SK-N-SH treated with all-trans-retinoic acid at 6 μM for 48 hours (cell line): Measurements from ENCODE around the gene HTT.

Source experiments
- ARNTL ChIP-seq: fragments of 450-650 bp; formaldehyde crosslinking; IDR thresholded peaks from 2 replicates; pipeline ENCODE4 v1.5.0; 2020; ENCODE audit warnings: low read depth, mild to moderate bottlenecking, moderate library complexity, borderline replicate concordance
- PPARA ChIP-seq: fragments of 250-450 bp; sonication (Bioruptor Pico); IDR thresholded peaks from 2 replicates; pipeline ENCODE4 v1.5.0; 2020; ENCODE audit warnings: mild to moderate bottlenecking, borderline replicate concordance
- RARB ChIP-seq: fragments of 250-450 bp; sonication (Bioruptor Pico); IDR thresholded peaks from 2 replicates; pipeline ENCODE4 v1.8.0; 2021; ENCODE audit warnings: mild to moderate bottlenecking, moderate library complexity
- TCF4 ChIP-seq: fragments of 250-450 bp; sonication (Bioruptor Pico); IDR thresholded peaks from 2 replicates; pipeline ENCODE4 v1.8.0; 2021; ENCODE audit warnings: mild to moderate bottlenecking, moderate library complexity, borderline replicate concordance
- TOX ChIP-seq: fragments of 250-450 bp; sonication (Bioruptor Pico); IDR thresholded peaks from 2 replicates; pipeline ENCODE4 v1.8.0; 2021; ENCODE audit warnings: mild to moderate bottlenecking, moderate library complexity, borderline replicate concordance
- ZC3H10 ChIP-seq: fragments of 250-450 bp; sonication (Bioruptor Pico); IDR thresholded peaks from 2 replicates; pipeline ENCODE4 v1.5.1; 2021; ENCODE audit warnings: mild to moderate bottlenecking, moderate library complexity
- ZFP30 ChIP-seq: fragments of 450-650 bp; formaldehyde crosslinking; IDR thresholded peaks from 2 replicates; pipeline ENCODE4 v1.5.0; 2022; ENCODE audit warnings: mild to moderate bottlenecking, moderate library complexity
- ZNF8 ChIP-seq: fragments of 450-650 bp; formaldehyde crosslinking; IDR thresholded peaks from 2 replicates; pipeline ENCODE4 v1.5.0; 2020; ENCODE audit warnings: mild to moderate bottlenecking, moderate library complexity
- TF ChIP-seq, protein P1 (sequence below): fragments of 250-450 bp; sonication (Bioruptor Pico); IDR thresholded peaks from 2 replicates; pipeline ENCODE4 v1.5.1; 2021; ENCODE audit warnings: mild to moderate bottlenecking, moderate library complexity

- TF ChIP-seq ZC3H10 (CRISPR knock-in tag) = no peak
- TF ChIP-seq TOX (CRISPR knock-in tag) = no peak
- no peak for TF ChIP-seq ZNF8 (CRISPR knock-in tag)
- no peak for TF ChIP-seq ARNTL (CRISPR knock-in tag)
- TF ChIP-seq, protein P1, sequence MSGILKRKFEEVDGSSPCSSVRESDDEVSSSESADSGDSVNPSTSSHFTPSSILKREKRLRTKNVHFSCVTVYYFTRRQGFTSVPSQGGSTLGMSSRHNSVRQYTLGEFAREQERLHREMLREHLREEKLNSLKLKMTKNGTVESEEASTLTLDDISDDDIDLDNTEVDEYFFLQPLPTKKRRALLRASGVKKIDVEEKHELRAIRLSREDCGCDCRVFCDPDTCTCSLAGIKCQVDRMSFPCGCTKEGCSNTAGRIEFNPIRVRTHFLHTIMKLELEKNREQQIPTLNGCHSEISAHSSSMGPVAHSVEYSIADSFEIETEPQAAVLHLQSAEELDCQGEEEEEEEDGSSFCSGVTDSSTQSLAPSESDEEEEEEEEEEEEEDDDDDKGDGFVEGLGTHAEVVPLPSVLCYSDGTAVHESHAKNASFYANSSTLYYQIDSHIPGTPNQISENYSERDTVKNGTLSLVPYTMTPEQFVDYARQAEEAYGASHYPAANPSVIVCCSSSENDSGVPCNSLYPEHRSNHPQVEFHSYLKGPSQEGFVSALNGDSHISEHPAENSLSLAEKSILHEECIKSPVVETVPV (CRISPR knock-in tag) = no peak
- no peak for TF ChIP-seq PPARA
- TF ChIP-seq RARB (CRISPR knock-in tag) = no peak
- no peak for TF ChIP-seq TCF4 (CRISPR knock-in tag)
- TF ChIP-seq ZFP30 (CRISPR knock-in tag) = no peak
Measured at GRCh38 chr4:3188118-3188517, 113.6 kb downstream of the HTT start.
